HL-60 (cell line): ENCODE results near the gene EVPL.

Experiments used
- CTCF ChIP-seq: IDR thresholded peaks from one replicate; pipeline ENCODE4 v1.5.1; 2011; ENCODE audit warnings: low read length, control low read depth, inconsistent platforms; ENCODE audit not compliant: insufficient read depth
- GABPA ChIP-seq: IDR thresholded peaks from 2 replicates; pipeline ENCODE4 v1.6.1; 2012; ENCODE audit warnings: low read depth
- POLR2AphosphoS5 ChIP-seq: IDR thresholded peaks from 2 replicates; pipeline ENCODE4 v1.6.1; 2012; ENCODE audit warnings: low read depth
- REST ChIP-seq: IDR thresholded peaks from 2 replicates; pipeline ENCODE4 v1.6.1; 2012; ENCODE audit warnings: low read depth; ENCODE audit not compliant: insufficient replicate concordance
- SPI1 ChIP-seq: IDR thresholded peaks from 2 replicates; pipeline ENCODE4 v1.6.1; 2012; ENCODE audit warnings: low read depth, mild to moderate bottlenecking, borderline replicate concordance

GRCh38 chr17:76065775-76066174 is 38.7 kb upstream of the EVPL start:
- TF ChIP-seq POLR2AphosphoS5: no peak
- TF ChIP-seq REST: no peak
- no peak for TF ChIP-seq CTCF
- TF ChIP-seq GABPA: no peak
- TF ChIP-seq SPI1: no peak
